Mucosa of descending colon (tissue), 3 donors: Measurements from ENCODE around the gene NFATC1. TPM values are rescaled to one million over a fixed set of nuclear protein-coding genes. Genes with fewer than 3 reads are reported as not detected.

Experiments used
- ATAC-seq: fragments of 200-7000 bp; cut with Tn5 transposase; one replicate; pipeline ENCODE4 v1.9.1; 2020; ENCODE audit warnings: mild to moderate bottlenecking, moderate library complexity
- DNase-seq, 3 donors: peaks; one replicate each; pipeline ENCODE4 v3.0.0-alpha.2; 2020
- H3K36me3 ChIP-seq: fragments of 200-600 bp; one replicate; pipeline ENCODE4 v1.8.0; 2021; ENCODE audit warnings: low read depth, mild to moderate bottlenecking
- H3K4me1 ChIP-seq: fragments of 200-600 bp; one replicate; pipeline ENCODE4 v1.8.0; 2021; ENCODE audit warnings: low read depth, mild to moderate bottlenecking
- H3K4me3 ChIP-seq: fragments of 200-600 bp; one replicate; pipeline ENCODE4 v1.8.0; 2021; ENCODE audit warnings: mild to moderate bottlenecking
- H3K9me3 ChIP-seq: fragments of 200-600 bp; one replicate; pipeline ENCODE4 v1.8.0; 2021; ENCODE audit warnings: mild to moderate bottlenecking
- intact Hi-C, 2 donors: fragments of 100-400 bp; cut with DNase I in 1 of 2; cut with micrococcal nuclease in 1 of 2; formaldehyde crosslinking; loops; one replicate each; pipeline versions ENCODE4 v1.11.0 to v1.11.1; 2022; cut with DNase I, micrococcal nuclease
- total RNA-seq, 3 donors: library from RNA; stranded (reverse); fragmentation: NEBNext Ultra II Directional in 2 of 3; extraction: Animal tissue kit (Norgen Biotek cat#: 25700) in 2 of 3; gene quantifications; one replicate each; pipeline versions ENCODE4 v1.2.1 to v1.2.4, GENCODE V29; 2021 to 2023
- TF ChIP-seq, protein P1 (sequence below): fragments of 200-600 bp; IDR thresholded peaks from one replicate; pipeline ENCODE4 v1.8.0; 2022; ENCODE audit warnings: antibody characterized with exemption, mild to moderate bottlenecking
- donor health status: DM: no; HTN: no; CAD: no; lungs with moderate emphysema.
- donor health status: DM: no; HTN: no; CAD: no.
- donor health status: DM: no; HTN: yes; CAD: no.

Gene NFATC1
- total RNA-seq, 3 donors from 2014 or later, result 2.9 to 12.9 (median 4.6) TPM

DNA sequence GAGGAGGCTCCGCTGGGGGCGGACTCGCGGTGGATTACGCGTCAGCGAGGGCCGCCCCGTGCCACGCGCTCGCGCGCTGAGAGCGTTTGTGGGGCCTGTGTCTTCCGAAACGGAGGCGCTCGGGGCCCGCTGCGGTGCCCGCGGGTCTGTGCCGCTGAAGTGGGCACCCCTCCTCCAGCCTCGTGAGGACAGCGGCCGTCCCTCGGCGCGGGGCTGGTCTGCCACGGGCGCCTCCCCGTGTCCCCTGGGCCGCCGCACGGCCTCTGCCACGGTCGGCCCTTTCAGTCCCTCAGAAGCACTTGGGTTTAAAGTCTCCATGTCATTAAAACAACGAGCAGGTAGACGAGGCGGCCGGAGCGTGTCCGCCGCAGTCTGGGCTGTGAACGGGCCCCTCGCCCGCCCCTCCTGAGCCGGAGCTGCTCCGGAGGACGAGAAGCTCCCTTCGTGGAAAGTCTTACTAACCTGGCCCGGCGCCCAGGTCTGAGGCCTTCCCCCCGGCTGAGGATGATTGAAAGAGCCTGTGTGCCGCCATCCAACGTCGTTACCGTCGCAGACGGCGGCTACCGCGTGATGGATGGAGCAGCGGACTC is 97.6 kb downstream of the NFATC1 start:
- peak in 2 of 3 donors; percentile 12 to 38 for DNase-seq
- H3K9me3 ChIP-seq, result peaks cover 5% of the 10 kb centered on the region
- no peak overlapping the region for H3K4me3 ChIP-seq
- ATAC-seq, result no peak
- TF ChIP-seq, protein P1, sequence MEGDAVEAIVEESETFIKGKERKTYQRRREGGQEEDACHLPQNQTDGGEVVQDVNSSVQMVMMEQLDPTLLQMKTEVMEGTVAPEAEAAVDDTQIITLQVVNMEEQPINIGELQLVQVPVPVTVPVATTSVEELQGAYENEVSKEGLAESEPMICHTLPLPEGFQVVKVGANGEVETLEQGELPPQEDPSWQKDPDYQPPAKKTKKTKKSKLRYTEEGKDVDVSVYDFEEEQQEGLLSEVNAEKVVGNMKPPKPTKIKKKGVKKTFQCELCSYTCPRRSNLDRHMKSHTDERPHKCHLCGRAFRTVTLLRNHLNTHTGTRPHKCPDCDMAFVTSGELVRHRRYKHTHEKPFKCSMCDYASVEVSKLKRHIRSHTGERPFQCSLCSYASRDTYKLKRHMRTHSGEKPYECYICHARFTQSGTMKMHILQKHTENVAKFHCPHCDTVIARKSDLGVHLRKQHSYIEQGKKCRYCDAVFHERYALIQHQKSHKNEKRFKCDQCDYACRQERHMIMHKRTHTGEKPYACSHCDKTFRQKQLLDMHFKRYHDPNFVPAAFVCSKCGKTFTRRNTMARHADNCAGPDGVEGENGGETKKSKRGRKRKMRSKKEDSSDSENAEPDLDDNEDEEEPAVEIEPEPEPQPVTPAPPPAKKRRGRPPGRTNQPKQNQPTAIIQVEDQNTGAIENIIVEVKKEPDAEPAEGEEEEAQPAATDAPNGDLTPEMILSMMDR, result no peak
- intact Hi-C loops, result no loop called here
- no peaks in the 10 kb centered on the region for H3K4me1 ChIP-seq
- H3K36me3 ChIP-seq, result no peaks in the 10 kb centered on the region

DNA sequence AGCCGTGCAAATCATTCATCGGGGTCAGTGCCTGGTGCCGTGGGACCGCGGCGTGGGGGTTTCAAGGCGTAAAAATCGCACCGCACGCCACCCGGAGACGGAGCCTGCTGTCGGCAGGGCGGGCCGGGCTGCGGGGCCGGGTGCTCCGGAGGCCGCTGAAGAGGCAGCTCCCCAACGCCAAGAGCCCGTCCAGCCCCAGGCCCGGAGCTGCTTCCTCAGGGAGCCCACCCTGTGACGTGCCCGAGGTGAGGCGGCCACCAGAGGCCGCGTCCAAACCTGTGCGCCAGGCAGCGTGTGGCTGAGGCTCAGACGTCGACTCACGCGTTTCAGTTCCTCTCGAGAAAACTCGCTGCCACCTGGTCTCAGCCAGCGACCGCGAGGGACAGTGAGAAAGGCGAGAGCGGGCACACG is 98.1 kb downstream of the NFATC1 start:
- H3K4me1 ChIP-seq, result no peaks in the 10 kb centered on the region
- H3K4me3 ChIP-seq, result no peak overlapping the region
- TF ChIP-seq, protein P1, result no peak
- intact Hi-C loops, result no loop called here
- DNase-seq, result peak in 2 of 3 donors; percentile 10 to 45
- ATAC-seq, result no peak
- H3K9me3 ChIP-seq, result peaks cover 10% of the 10 kb centered on the region
- no peaks in the 10 kb centered on the region for H3K36me3 ChIP-seq

DNA sequence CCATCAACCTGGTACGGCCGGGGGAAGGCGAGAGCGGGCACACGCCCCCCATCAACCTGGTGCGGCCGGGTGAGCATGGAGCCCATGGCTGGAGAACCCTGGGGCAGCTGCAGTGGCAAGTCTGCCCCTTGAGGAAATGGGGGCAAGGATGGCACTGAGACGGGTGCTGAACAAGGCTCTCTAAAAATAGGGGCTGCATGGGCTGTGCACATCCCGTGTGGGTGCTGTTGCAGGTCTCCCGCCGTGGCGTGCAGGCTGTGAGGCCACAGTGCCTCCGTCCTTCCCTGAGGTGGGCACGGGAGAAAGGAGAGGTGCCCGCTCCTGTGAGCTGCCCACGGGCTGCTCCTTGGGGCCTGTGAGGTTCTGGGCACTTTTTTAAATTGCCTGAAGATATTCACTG is 99.2 kb downstream of the NFATC1 start:
- Histone ChIP-seq H3K4me3 (no peak overlapping the region), H3K9me3 (peaks cover 16% of the 10 kb centered on the region), H3K36me3 (no peaks in the 10 kb centered on the region), H3K4me1 (no peaks in the 10 kb centered on the region)
- DNase-seq, result peak in 2 of 3 donors; percentile 5 to 34
- no peak for ATAC-seq
- TF ChIP-seq, protein P1, result no peak
- intact Hi-C loops, result no loop called here

DNA sequence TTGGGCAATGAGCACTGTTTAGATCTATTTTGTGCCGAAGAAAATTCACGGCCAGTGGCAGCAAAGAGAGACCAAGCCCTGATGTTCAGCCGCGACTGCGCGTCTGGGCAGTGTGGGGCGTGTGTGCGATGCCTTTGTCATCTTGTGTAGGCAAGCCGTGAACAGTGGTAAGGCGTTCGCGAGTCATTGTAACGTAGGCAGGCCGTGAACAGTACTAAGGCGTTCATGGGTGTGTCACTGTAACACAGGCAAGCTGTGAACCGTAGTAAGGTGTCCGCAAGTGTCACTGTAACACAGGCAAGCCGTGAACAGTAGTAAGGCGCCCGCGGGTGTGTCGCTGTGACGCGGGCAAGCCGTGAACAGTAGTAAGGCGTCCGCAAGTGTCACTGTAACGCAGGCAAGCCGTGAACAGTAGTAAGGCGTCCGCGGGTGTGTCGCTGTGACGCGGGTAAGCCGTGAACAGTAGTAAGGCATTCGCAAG is 99.9 kb downstream of the NFATC1 start:
- Histone ChIP-seq H3K4me3 (no peak overlapping the region), H3K4me1 (no peaks in the 10 kb centered on the region), H3K9me3 (peaks cover 16% of the 10 kb centered on the region), H3K36me3 (no peaks in the 10 kb centered on the region)
- TF ChIP-seq, protein P1, result no peak
- DNase-seq, result peak in 2 of 3 donors; percentile 10 to 41
- intact Hi-C loops, result no loop called here
- no peak for ATAC-seq

DNA sequence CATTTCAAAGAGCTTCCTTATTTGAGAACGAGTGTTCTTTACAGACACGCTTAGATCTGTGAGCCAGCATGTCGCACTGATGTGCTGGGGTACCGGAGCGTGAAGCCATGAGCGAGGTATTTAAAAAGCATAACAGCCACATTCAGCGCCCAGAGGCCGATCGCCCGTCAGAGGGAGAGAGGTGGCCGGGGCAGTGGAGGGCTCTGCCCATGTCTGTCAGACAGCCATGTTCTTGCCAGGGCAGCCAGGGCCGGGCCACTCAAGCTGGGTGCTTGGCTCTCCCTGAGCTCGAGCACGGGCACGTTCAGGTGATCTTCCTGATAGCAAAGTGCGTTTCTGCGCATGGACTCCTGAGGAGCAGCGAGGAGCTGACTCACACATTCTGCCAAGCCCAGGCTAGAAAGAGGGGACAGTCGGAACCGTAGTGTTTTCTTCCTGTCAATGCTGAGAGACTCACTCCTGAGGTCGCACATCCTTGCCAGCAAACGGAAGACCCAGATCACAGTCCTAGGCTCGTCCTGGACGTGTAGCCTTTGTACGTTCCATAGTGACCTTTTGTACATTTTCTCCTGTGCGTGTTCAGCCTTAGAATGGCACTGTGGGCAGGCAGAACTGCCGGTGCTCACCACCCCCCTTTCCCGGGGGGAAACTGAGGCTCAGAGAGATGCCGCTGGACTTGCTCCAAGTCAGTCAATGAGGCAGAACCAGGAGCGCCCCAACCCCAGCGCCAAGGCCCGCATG is 100.7 kb downstream of the NFATC1 start:
- peaks cover 16% of the 10 kb centered on the region for H3K9me3 ChIP-seq
- DNase-seq, result peak in 2 of 3 donors; percentile 16 to 42
- TF ChIP-seq, protein P1, result no peak
- no peak overlapping the region for H3K4me3 ChIP-seq
- intact Hi-C loops, result no loop called here
- no peaks in the 10 kb centered on the region for H3K4me1 ChIP-seq
- no peaks in the 10 kb centered on the region for H3K36me3 ChIP-seq
- ATAC-seq, result no peak
